Mucosa of stomach (tissue), 1 donor: ENCODE results near the gene GSG1L.

ENCODE experiments used
- H3K27me3 ChIP-seq: one replicate; pipeline ENCODE4 v1.7.0; 2013; ENCODE audit warnings: mild to moderate bottlenecking, low read length; ENCODE audit not compliant: control insufficient read depth, insufficient read depth
- H3K36me3 ChIP-seq: one replicate; pipeline ENCODE4 v1.7.0; 2013; ENCODE audit warnings: low read length; ENCODE audit not compliant: control insufficient read depth, insufficient read depth
- H3K4me1 ChIP-seq: one replicate; pipeline ENCODE4 v1.7.0; 2013; ENCODE audit warnings: mild to moderate bottlenecking, low read length; ENCODE audit not compliant: control insufficient read depth, insufficient read depth
- H3K4me3 ChIP-seq: one replicate; pipeline ENCODE4 v1.7.0; 2013; ENCODE audit warnings: low read length
- H3K9ac ChIP-seq: one replicate; pipeline ENCODE4 v1.7.0; 2013; ENCODE audit warnings: mild to moderate bottlenecking, low read length, moderate library complexity
- H3K9me3 ChIP-seq: one replicate; pipeline ENCODE4 v1.7.0; 2013; ENCODE audit warnings: mild to moderate bottlenecking, low read length, moderate library complexity; ENCODE audit not compliant: control insufficient read depth
- donor health status: Pancreatic carcinoma.

Gene GSG1L

GRCh38 chr16:27920391-27920891 is 143.1 kb downstream of the GSG1L start:
- Histone ChIP-seq H3K9ac (no peak overlapping the region), H3K4me3 (no peak overlapping the region), H3K4me1 (no peaks in the 10 kb centered on the region), H3K27me3 (peaks cover 3% of the 10 kb centered on the region), H3K36me3 (no peaks in the 10 kb centered on the region), H3K9me3 (no peaks in the 10 kb centered on the region)

DNA sequence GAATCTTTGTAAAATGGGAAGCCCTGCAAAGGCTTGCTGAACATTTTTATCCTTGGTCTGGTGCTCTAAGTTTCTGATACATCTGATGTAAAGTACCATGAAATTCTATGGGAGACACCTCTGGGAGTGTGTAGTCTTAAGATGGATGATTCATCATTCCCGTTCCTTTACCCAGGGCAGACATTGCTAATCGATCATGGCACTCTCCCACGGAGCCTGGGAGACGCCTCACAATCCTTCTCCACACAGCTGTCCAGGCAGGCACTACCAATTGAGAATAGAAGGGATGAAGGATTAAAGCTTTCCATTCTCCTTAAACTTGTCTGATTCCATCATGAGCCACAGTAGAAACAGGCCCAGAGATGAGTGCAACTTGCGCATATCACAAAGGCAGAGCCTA is 144.8 kb downstream of the GSG1L start:
- H3K9me3 ChIP-seq, result no peaks in the 10 kb centered on the region
- H3K4me3 ChIP-seq, result no peak overlapping the region
- H3K27me3 ChIP-seq, result no peaks in the 10 kb centered on the region
- no peaks in the 10 kb centered on the region for H3K36me3 ChIP-seq
- H3K9ac ChIP-seq, result no peak overlapping the region
- no peaks in the 10 kb centered on the region for H3K4me1 ChIP-seq

DNA sequence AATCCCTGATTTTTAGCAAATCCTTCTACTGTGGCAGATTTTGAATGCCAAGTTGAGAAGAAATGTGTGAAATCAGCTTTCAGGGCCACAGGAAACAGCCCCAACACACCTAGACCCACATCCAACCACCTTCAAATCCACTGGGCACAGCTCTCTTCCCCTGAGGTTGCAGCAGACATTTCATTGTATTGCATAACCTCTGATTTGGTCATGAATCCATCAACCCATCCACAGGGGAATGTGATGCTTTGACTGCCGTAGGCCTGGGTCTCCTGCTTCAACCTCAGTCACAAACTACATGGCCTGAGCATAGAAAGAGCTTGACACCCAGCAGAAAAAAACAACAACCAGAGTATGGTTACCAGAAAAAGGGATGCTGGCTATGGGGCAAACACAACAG is 145.6 kb downstream of the GSG1L start:
- Histone ChIP-seq H3K9me3 (no peaks in the 10 kb centered on the region), H3K27me3 (no peaks in the 10 kb centered on the region)

DNA sequence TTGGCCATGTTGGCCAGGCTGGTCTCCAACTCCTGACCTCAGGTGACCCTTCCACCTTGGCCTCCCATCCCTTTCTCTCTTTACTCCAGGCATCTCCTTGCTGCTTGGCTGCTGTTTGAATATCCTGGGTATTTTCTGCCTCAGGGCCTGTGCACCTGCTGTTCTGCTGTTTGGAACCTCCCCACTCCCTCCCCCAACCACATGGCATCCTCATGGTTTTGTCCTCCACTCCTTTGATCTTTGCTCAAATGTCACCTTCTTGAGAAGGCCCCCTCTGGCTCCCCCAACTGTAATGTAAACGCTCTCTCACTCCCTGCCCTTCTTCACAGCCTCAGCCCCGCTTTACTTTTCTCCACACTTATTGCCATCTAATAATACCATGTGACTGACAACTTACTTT is 152.0 kb downstream of the GSG1L start:
- Histone ChIP-seq H3K36me3 (no peaks in the 10 kb centered on the region), H3K9me3 (no peaks in the 10 kb centered on the region), H3K9ac (no peak overlapping the region), H3K27me3 (no peaks in the 10 kb centered on the region), H3K4me1 (no peaks in the 10 kb centered on the region), H3K4me3 (no peak overlapping the region)

More for the DNA sequence above, 145.6 kb downstream of the GSG1L start:
- Histone ChIP-seq H3K36me3 (no peaks in the 10 kb centered on the region), H3K4me3 (no peak overlapping the region), H3K4me1 (no peaks in the 10 kb centered on the region), H3K9ac (no peak overlapping the region)

DNA sequence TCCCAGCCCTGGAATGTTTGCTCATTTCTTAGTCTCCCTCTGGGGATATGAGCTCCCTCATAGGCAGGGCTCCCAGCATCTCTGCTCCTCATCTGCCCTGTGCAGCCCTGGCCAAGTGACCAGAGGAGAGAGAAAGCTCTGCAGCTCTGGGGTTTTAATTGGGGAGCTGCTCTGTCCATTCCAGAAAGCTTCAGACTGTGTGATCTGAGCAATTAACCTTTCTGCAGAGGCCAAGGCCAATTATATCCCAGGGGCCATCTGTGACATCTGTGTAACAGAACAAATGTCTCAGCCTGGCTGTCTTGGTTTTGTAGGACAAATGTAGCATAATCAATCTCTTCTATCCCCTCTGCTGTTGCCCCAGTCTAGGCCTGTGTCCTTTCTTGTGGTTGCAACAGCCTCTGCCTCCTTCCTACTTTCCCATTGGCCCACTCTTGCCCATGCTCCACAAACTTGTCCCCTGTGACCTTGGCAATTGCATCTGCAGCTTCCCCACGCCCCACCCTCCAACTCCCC is 156.0 kb downstream of the GSG1L start:
- Histone ChIP-seq H3K27me3 (no peaks in the 10 kb centered on the region), H3K9ac (no peak overlapping the region), H3K36me3 (no peaks in the 10 kb centered on the region), H3K9me3 (no peaks in the 10 kb centered on the region), H3K4me3 (no peak overlapping the region), H3K4me1 (no peaks in the 10 kb centered on the region)

DNA sequence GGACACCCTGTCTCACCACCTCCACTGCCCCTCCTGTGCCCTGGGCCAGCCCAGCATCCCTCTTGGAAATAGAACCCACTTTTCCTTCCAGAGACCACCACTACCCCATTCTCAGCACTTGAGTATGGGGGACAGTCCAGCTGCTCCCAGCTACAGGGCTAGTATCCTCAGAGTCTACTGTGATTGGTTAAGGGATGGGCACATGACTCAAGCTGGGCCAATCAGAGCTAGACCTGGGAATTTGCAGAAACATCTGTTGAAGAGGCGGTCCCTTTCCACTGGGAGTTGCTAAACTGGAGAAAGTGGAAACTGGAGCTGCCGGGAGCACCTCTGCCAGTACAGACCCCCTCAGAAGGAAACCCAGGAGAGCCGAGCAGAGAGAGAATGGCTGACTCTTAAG is 156.6 kb downstream of the GSG1L start:
- no peak overlapping the region for H3K4me3 ChIP-seq
- no peak overlapping the region for H3K9ac ChIP-seq
- H3K9me3 ChIP-seq, result no peaks in the 10 kb centered on the region
- H3K4me1 ChIP-seq, result no peaks in the 10 kb centered on the region
- no peaks in the 10 kb centered on the region for H3K27me3 ChIP-seq
- H3K36me3 ChIP-seq, result no peaks in the 10 kb centered on the region

DNA sequence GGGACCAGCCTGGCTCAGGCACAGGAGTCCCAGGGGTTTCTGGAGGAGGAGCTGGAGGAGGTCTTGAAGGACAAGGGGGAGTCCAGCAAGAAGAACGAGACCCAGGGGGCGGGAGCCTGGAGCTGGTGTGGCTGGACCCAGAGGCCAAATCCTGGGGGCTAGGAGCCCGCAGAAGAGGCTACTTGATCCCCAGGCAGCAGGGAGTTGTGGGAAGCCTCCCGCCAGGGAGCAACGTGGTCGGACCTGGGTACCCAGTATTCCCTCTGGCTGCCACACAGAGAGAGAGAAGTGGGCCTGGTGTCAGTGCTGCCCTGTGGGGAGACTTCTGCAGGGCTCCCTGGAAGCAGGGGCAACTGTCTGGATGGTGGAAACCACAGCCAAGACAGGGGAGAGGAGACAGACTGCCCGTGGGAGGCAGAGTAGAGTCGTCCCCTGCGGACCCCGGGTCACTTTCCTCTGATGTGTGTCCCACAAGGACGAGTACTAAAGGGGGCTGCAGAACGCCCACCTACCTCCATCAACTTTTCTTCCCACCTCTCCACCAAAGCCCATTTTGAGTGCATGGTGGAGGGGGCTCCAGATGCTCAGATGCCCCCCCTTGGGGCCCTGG is 160.4 kb downstream of the GSG1L start:
- Histone ChIP-seq H3K4me1 (no peaks in the 10 kb centered on the region), H3K27me3 (no peaks in the 10 kb centered on the region), H3K36me3 (no peaks in the 10 kb centered on the region), H3K9ac (no peak overlapping the region), H3K9me3 (no peaks in the 10 kb centered on the region), H3K4me3 (no peak overlapping the region)

- Histone ChIP-seq H3K9ac (no peak overlapping the region), H3K27me3 (no peaks in the 10 kb centered on the region), H3K4me1 (no peaks in the 10 kb centered on the region), H3K36me3 (no peaks in the 10 kb centered on the region), H3K4me3 (no peak overlapping the region), H3K9me3 (no peaks in the 10 kb centered on the region)
Measured at GRCh38 chr16:27902551-27902950, 161.0 kb downstream of the GSG1L start.

GRCh38 chr16:27901956-27902355 is 161.6 kb downstream of the GSG1L start:
- no peaks in the 10 kb centered on the region for H3K27me3 ChIP-seq
- no peak overlapping the region for H3K4me3 ChIP-seq
- no peaks in the 10 kb centered on the region for H3K4me1 ChIP-seq
- no peaks in the 10 kb centered on the region for H3K36me3 ChIP-seq
- no peaks in the 10 kb centered on the region for H3K9me3 ChIP-seq
- H3K9ac ChIP-seq, result no peak overlapping the region

DNA sequence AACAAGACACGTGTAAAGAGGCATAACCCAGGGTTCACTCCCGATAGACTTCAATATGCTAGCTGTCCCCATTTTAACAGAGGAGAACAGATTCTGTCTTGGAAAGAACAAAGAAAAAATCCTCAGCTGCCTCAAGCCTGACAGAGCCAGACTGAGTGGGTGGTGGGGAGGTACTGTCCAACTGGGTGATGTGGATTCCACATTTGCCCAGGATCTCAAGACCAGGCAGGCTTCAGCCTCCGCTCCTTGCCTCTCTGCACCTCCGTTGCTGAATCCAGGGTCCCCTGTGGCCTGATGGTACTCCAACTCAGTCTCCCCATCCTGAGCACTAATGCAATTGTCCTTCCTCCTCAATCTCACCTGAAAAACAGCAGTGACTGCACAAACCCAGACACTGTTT is 163.8 kb downstream of the GSG1L start:
- H3K27me3 ChIP-seq, result no peaks in the 10 kb centered on the region

GRCh38 chr16:27894386-27894785 is 169.1 kb downstream of the GSG1L start:
- Histone ChIP-seq H3K4me3 (no peak overlapping the region), H3K27me3 (peaks cover 8% of the 10 kb centered on the region), H3K9me3 (no peaks in the 10 kb centered on the region), H3K36me3 (no peaks in the 10 kb centered on the region), H3K4me1 (no peaks in the 10 kb centered on the region), H3K9ac (no peak overlapping the region)

More for the DNA sequence above, 163.8 kb downstream of the GSG1L start:
- H3K36me3 ChIP-seq, result no peaks in the 10 kb centered on the region
- no peaks in the 10 kb centered on the region for H3K4me1 ChIP-seq
- no peak overlapping the region for H3K9ac ChIP-seq
- no peak overlapping the region for H3K4me3 ChIP-seq
- no peaks in the 10 kb centered on the region for H3K9me3 ChIP-seq

- Histone ChIP-seq H3K27me3 (peaks cover 8% of the 10 kb centered on the region), H3K4me3 (no peak overlapping the region), H3K9me3 (no peaks in the 10 kb centered on the region)
Measured at GRCh38 chr16:27892879-27893278, 170.6 kb downstream of the GSG1L start.

DNA sequence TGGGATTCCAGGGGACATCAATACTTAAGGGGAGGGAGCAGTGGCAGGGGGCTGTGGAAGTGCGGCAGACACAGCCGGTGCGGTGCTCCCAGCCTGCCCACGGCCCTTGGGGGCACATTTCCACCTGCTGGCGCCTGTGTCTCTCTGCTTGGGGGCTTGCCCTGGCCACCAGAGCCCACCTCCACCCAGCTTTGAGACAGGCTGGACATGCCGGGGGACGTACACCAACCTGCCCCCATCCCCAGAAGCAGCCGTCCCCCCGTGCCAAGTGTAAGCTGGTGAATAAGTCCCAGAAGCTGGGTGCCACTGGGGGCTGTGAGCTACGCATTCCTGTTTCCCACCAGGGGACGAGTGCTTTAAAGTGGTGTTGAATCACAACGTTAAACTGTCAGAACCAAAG is 172.6 kb downstream of the GSG1L start:
- no peak overlapping the region for H3K9ac ChIP-seq
- peaks cover 8% of the 10 kb centered on the region for H3K27me3 ChIP-seq
- no peaks in the 10 kb centered on the region for H3K9me3 ChIP-seq
- H3K4me3 ChIP-seq, result no peak overlapping the region
- H3K4me1 ChIP-seq, result no peaks in the 10 kb centered on the region
- H3K36me3 ChIP-seq, result no peaks in the 10 kb centered on the region

More at GRCh38 chr16:27892879-27893278, 170.6 kb downstream of the GSG1L start:
- H3K36me3 ChIP-seq, result no peaks in the 10 kb centered on the region
- no peak overlapping the region for H3K9ac ChIP-seq
- no peaks in the 10 kb centered on the region for H3K4me1 ChIP-seq
